ENCODE measurements around the gene PPP6R1.

DNA sequence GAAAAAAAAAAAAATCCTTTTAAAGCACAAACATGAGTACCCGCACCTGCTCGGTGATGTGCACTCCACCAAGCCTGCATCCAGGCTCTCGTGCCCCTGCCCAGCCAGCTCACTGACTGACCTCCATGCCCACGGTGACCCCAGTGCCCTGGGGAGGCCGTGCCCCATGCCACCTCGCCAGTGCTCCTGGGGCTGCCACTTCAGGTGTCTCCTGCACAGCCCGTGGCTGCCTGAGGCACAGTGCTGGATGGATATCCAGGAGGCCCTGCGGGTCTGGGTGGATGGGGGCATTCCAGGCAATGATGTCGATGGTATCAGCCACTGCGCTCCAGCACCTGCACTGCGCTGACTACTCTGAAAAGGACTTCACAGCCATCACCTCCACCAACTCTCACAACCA lies 9.0 kb downstream of the PPP6R1 start:
- TF ChIP-seq CTCF (IDR thresholded peaks at IDR 0.05; ENCODE audit: poor library complexity) (no peak), EZH2 (IDR thresholded peaks at IDR 0.05; ENCODE audit: borderline replicate concordance) (no peak)

All from hepatocyte (in vitro differentiated cells).